Choroid plexus epithelial cell (primary cell): ENCODE measurements around the gene MMP17.

Experiments used
- DNase-seq: peaks from one replicate; pipeline ENCODE4 v3.0.0-alpha.2; 2010; ENCODE audit warnings: low read depth
- H3K4me3 ChIP-seq: 2 replicates; pipeline ENCODE4 v1.5.1; 2011; ENCODE audit warnings: low read depth, mild to moderate bottlenecking, control low read depth, low read length, moderate library complexity
- TF ChIP-seq, protein P1 (sequence below): conservative IDR thresholded peaks from 2 replicates; pipeline ENCODE4 v1.5.1; 2011; ENCODE audit warnings: low read depth, mild to moderate bottlenecking, control low read depth, inconsistent platforms, low read length, moderate library complexity

Gene MMP17

GRCh38 chr12:131854861-131855476 is 26.8 kb downstream of the MMP17 start:
- DNase-seq: no peak
- H3K4me3 ChIP-seq: no peak overlapping the region
- TF ChIP-seq, protein P1, sequence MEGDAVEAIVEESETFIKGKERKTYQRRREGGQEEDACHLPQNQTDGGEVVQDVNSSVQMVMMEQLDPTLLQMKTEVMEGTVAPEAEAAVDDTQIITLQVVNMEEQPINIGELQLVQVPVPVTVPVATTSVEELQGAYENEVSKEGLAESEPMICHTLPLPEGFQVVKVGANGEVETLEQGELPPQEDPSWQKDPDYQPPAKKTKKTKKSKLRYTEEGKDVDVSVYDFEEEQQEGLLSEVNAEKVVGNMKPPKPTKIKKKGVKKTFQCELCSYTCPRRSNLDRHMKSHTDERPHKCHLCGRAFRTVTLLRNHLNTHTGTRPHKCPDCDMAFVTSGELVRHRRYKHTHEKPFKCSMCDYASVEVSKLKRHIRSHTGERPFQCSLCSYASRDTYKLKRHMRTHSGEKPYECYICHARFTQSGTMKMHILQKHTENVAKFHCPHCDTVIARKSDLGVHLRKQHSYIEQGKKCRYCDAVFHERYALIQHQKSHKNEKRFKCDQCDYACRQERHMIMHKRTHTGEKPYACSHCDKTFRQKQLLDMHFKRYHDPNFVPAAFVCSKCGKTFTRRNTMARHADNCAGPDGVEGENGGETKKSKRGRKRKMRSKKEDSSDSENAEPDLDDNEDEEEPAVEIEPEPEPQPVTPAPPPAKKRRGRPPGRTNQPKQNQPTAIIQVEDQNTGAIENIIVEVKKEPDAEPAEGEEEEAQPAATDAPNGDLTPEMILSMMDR: no peak

- TF ChIP-seq, protein P1: no peak
- no peak for DNase-seq
- no peak overlapping the region for H3K4me3 ChIP-seq
Measured at GRCh38 chr12:131855521-131856142, 27.4 kb downstream of the MMP17 start.

GRCh38 chr12:131856366-131857097 is 28.3 kb downstream of the MMP17 start:
- DNase-seq: no peak
- TF ChIP-seq, protein P1: no peak
- no peak overlapping the region for H3K4me3 ChIP-seq

DNA sequence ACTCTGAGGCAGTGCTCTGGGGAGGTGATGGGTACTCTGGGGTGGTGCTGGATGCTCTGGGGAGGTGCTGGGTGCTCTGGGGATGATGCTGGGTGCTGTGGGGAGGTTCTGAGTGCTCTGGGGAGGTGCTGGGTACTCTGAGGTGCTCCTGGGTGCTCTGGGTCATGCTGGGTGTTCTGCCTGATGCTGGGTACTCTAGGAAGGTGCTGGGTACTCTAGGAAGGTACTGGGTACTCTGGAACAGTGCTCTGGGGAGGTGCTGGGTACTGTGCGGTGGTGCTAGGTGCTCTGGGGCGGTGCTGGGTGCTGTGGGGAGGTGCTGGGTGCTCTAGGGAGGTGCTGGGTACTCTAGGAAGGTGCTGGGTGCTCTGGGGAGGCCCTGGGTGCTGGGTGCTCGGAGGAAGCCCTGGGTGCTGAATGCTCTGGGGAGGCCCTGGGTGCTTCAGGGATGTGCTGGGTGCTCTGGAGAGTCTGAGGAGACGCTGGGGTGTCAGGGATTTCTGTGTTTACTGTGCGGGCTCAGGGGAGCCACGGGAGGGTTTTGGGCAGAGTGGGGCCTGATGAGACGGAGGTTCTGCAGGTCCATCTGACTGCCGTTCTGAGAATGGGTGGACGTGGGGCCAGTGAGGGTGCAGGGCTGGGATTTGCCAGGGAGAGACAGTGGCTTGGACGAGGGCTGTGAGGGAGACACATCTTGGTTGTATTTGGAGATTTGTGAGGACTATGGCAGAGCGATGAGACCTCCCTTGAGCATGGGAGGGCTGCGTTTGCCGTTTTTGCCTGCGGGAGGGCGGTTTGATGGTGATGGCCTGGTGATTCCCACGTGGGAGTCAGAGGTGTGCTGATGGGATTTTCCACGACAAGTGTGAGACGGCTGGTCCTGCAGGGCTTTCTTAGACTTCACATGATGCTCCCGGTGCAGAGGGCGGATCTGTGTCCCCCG is 30.0 kb downstream of the MMP17 start:
- no peak for DNase-seq
- TF ChIP-seq, protein P1: no peak
- H3K4me3 ChIP-seq: no peak overlapping the region

- H3K4me3 ChIP-seq: peak overlapping the region; percentile 34
- peak; percentile 77 for DNase-seq
- TF ChIP-seq, protein P1: no peak
Measured at GRCh38 chr12:131860472-131861260, 32.5 kb downstream of the MMP17 start.

- H3K4me3 ChIP-seq: no peak overlapping the region
- TF ChIP-seq, protein P1: no peak
- DNase-seq: no peak
Measured at GRCh38 chr12:131861261-131862083, 33.3 kb downstream of the MMP17 start.
